Bone marrow (tissue), 2 donors: ENCODE results near the gene KLHL2.

Source experiments
- DNase-seq, 2 donors: peaks; one replicate each; lab custom pipeline; 2025; lab: John Stamatoyannopoulos, UW

The KLHL2 gene

DNA sequence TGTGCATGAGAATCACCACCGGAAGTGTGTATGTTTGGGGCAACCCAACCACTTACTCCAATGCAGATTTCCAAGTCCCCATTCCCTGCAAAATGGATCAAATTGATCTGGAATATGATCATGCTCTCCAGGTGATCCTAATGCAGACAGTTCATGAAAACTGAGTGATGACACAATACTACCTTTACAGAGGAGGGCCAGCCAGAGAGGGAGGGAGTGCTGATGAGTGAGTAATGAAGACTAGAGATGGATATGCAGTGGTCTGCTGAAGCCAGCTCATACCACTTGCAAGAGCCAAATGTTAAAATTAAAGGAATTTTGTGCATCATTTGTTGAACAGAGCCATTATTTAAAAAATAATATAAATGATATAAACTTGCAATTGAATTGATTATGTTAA, 161.2 kb downstream of the KLHL2 start:
- DNase-seq: no peak

DNA sequence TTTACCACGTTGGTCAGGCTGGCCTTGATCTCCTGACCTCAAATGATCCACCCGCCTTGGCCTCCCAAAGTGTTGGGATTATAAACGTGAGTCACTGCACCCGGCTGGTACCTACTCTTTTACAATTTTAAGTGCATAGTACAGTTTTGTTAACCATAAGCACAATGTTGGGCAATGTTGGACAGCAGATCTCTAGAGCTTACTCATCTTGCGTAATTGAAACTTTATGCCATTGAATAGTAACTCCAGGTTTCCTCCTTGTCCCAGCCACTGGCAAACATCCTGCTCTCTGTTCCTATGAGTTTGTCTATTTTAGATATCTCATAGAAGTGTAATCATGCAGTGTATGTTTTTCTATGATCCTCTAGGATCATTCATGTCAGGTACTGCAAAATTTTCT, 162.2 kb downstream of the KLHL2 start:
- DNase-seq: no peak

DNA sequence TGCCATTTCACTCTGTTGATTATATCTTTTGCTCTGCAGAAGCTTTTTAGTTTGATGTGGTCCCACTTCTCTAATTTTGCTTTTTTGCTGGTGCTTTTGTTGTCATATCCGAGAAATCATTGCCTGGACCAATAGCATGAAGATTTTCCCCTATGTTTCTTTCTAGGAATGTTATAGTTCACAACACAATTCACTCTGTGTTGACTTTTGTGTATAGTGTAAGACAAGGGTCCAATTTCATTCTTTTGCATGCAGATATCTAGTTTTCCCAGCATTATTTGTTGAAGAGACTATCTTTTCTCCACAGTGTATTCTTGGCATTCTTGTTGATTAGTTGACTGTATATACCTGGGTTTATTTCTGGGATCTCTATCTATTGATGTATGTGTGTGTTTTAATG, 163.2 kb downstream of the KLHL2 start:
- no peak for DNase-seq
